Posterior cingulate gyrus (tissue), 11 donors: ENCODE results near the gene DDX17.

Experiments used
- DNase-seq, 10 donors: peaks; one replicate each; pipeline versions ENCODE4 v3.0.0 to v3.0.0-alpha.2; 2020 to 2021; ENCODE audit warnings: mixed read lengths in 3 of 10
- intact Hi-C: fragments of 100-400 bp; cut with DNase I; formaldehyde crosslinking; loops from one replicate; pipeline ENCODE4 v1.15.1; 2023

The DDX17 gene

DNA sequence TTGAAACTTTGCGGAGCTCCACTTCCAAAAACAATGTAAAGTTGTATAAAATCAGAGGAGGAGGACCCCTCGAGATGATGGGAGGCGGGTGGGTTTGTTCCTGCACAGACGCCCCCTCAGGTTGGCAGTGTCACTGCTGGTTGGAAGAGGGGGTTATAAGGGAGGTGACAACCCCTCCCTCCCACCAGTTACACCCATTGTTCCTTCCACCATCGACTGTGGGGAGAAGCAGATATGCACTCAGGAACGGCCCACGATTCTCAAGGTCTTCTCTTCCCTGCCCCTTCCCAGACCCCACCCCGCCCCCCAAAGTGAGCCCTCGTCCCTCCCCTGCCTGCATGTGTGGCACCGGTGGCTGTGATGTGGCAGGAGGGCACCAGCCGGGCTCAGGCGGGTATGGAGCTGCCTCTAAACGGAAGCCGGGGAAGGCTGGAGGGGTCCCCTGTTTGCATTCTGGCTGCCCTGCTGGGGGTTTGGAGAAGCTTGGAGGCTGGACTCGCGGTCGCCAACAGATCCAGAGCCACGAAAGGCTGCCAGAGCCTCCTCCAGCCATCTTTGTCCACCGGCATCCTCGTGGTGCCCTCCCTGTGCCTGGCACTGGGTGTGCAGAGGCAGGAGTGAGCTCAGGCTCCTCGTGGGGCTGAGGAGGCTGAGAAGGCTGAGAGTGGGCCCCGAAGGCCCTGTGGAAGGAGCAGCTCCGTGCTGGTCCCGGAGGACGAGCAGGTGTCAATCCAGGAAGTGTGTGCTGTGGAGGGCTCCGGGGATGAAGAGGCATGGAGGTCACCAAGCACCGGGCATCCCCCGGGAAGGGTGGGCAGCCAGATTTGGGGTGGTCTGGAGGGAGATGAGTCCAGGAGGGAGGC lies 37.4 kb downstream of the DDX17 start:
- intact Hi-C loops: no loop called here
- peak in 2 of 10 donors; percentile 12 to 67 for DNase-seq

DNA sequence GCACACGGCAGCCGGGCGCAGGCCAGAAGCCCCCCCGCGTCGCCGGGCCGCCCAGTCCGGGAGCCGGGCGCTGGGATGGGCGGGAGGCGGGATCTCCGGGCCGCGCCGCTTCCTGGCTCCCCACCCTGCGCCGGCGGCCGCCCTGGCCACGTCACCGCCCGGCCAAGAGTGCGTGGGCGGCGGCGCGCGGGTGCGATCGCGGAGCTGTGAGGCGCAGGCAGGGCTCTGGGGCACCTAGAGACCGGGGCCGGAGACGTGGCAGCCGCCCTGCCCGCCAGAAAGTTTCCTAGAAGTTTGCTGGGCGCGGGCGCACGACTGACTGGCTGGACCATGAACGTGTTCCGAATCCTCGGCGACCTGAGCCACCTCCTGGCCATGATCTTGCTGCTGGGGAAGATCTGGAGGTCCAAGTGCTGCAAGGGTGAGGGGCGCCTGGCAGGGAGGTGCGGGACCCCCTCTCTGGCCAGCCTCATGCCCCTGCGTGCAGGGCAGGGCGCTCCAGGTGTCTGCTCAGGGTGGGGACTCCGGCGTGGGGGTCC lies 38.1 kb downstream of the DDX17 start, which contains the start of gene KDELR3:
TSS of gene KDELR3 (plus strand) at position 193 of the 539 bp plus-strand sequence. CDS start at position 331, 138 bp downstream.
- intact Hi-C loops: no loop called here

DNA sequence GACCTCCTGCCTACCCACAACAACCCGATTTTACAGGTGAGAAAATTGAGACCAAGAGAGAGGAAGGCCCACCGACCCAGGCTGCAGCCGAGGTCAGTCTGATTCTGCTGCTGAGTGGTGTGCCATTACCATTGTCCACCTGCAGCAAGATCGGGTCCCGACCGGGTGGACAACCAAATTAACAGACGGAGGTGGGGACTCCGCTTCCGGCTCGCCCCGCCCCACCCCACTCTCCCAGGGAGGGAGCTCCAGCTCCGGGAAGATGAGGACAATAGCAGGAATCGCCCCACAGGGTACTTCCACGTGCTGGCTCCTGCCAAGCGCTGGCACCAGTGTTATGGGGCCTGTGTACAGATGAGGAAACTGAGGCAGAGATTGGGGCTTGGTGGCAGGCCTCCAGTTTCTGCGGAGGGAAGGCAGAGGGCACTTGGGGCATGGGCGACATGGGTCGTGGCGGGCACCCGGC lies 38.6 kb downstream of the DDX17 start:
- intact Hi-C loops: no loop called here
- peak in 4 of 10 donors; percentile 13 to 76 (median 64) for DNase-seq

More for the DNA sequence above, 38.1 kb downstream of the DDX17 start, which contains the start of gene KDELR3:
- peak in 5 of 10 donors; percentile 11 to 79 (median 77) for DNase-seq

DNA sequence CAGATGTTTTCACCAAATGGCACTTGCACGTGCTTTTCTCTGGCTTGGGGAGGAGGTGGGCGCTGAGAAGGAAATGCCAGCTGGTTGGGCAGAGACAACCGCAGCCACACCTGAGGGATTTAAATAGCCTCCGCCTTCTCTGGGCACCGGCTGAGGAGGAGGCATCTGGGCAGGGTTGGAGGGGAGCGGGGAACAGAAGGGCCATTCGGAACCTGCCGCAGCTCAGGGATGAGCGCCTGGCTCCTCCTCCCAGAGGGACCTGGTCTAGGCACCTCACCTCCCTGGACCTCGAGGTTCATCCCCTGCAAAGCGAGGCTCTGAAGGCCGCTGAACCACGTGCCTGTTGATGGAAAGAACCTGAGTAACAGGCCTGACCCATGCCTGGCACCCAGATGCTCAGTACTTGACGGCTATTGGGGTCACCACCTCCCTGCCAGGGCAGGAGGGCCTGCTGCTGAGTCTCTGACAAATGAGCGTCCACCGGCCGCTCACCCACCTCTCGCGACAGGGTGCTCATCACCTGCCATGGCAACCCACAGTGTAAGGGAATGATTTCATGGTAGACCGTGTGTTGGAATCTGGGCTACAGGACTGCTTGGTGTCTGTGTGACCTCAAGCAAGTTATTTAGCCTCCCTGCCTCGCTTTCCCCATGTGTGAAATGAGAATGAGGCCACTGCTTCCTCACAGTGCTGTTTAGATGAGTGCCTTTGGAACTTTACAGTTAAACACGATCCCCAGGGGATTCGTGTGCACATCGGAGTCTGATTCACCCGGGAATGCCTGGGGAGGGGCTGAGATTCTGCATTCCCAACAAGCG lies 40.2 kb downstream of the DDX17 start:
- peak in 2 of 10 donors; percentile 73 to 80 for DNase-seq
- intact Hi-C loops: no loop called here

GRCh38 chr22:38464992-38465672 lies 41.0 kb downstream of the DDX17 start:
- intact Hi-C loops: no loop called here
- DNase-seq: peak in 2 of 10 donors; percentile 22 to 29

- DNase-seq: peak in 3 of 10 donors; percentile 54 to 73 (median 66)
- intact Hi-C loops: no loop called here
These were observed 42.9 kb downstream of the DDX17 start for GRCh38 chr22:38462960-38463784.

DNA sequence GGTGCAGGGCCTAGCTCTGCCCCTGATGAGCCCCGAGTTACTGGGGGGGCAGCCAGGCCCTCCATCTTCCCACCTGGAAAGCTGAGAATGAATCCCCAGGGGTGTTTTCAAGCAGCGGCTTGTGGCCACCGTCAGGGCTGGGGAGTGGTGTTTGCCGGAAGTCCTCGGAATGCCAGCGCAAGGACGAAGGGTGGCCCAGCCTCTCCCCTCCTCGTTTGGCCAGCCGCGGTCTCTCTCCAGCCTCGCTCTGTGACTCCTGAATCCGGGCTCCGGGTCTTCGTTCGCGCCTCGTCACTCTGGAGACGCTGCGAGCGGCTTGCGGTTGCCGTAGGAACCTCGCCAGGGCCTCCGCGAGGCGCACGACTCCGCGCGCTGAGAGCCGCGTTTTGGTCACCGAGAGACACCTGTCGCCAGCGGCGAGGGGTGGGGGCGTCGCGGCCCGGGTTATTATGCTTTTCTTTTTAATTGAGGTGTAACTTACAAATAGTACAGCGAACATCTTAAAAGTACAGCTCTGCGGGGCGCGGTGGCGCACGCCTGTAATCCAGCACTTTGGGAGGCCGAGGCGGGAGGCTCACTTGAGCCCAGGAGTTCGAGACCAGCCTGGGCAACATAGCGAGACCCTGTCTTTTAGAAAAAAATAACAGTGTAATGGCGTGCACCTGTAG lies 44.6 kb downstream of the DDX17 start:
- intact Hi-C loops: no loop called here
- peak; percentile 74 to 97 (median 86) for DNase-seq

GRCh38 chr22:38461057-38461413 lies 45.1 kb downstream of the DDX17 start:
- intact Hi-C loops: no loop called here
- DNase-seq: peak in 1 of 10 donors; percentile 68

- intact Hi-C loops: no loop called here
These were observed 45.7 kb downstream of the DDX17 start for GRCh38 chr22:38460426-38460840.

GRCh38 chr22:38456841-38457699 lies 49.0 kb downstream of the DDX17 start:
- DNase-seq: peak in 4 of 10 donors; percentile 59 to 88 (median 80)
- intact Hi-C loops: no loop called here

More at GRCh38 chr22:38460426-38460840, 45.7 kb downstream of the DDX17 start:
- DNase-seq: peak in 2 of 10 donors; percentile 52 to 62

DNA sequence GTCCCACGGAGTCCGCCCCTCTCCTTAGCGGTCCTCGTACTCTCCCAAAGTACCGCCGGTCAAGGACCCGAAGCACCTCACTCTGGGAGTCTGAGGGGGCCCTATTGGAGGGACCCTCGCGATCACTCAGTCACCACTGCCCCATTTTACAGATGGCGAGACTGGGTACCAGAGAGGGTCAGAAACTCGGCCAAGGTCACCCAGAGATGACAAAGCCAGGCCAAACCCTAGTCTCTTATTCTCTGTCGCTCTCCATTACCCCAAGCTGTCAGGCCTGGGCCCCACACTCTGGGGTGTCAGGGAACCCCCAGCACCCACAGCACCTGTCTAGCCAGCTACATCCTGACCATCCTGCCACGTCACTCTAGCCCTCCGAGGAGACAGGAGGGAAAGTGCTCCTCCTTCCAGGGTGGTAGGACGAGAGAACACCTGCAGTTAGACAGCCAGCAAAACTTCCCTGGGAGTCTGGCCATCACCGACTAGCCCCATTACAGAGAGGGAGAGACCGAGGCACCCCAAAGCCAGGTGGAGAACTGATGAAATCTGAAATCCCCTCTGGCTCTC lies 49.8 kb downstream of the DDX17 start:
- intact Hi-C loops: no loop called here
- DNase-seq: no peak

DNA sequence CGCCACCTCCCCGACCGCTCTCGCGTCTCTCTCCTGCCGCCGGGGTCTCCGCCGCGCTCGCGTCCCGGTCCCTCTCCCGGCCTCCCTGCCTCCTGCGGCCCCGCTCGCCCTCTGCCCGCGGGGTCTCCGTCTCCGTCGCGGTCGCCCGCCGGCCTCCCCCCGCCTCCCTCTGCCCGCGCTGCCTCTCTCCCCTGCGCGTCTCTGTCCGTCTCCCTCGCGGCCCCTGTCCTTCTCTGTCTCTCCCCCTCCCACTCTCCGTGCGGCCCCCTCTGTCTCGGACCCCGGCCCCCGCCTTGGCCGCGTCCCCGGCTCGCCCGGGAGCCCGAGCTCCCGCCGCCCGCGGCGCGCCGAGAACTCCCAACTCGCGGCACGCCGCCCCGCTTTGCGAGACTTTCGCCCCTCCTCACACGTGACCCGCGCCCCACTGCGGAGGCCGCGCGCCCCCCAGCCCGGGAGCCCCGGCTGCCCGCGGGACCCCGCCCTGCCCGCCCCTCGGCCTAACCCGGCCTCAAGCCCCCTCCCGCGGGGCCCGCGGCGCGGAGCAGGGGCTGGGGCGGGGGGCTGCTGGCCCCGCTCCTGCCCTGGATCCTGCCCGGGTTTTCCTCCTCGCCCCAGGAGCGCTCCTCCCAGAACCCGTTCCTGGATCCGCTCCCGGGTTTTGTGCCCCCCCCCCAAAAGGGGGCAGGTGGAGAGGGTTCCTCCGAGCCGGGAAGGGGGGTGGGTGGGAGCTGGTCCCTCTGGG lies 50.4 kb downstream of the DDX17 start:
- DNase-seq: peak in 4 of 10 donors; percentile 56 to 88 (median 75)
- intact Hi-C loops: no loop called here

DNA sequence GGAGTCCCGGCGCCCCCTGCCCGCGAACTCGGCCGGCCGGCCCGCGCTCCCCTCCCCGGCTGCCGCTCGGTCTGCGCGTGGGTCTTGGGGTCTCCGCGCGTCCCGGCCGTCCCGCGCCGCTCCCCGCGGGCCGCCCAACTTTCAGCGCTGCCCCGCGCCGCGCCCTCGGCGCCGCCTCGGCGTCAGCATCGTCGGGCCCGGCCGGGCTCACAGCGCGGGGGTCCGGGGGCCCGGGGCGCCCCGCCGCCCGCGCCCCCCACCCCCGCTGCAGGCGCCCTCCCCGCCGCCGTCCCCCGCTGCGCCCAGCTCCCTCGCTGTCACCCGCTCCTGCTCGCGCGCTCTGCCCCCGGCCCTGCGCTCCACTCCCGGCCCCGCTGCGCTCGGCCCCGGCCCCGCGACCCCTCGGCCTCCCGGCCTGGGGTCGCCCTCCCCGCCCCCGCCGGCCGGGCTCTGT lies 51.0 kb downstream of the DDX17 start, which contains the start of gene KCNJ4:
TSS of gene KCNJ4 (minus strand) at position 124 of the 454 bp plus-strand sequence. CDS start 27,067 bp downstream, outside the sequence.
- intact Hi-C loops: no loop called here
- no peak for DNase-seq

- DNase-seq: peak in 1 of 10 donors; percentile 84
- intact Hi-C loops: no loop called here
These were observed 51.6 kb downstream of the DDX17 start for GRCh38 chr22:38454353-38455075.

DNA sequence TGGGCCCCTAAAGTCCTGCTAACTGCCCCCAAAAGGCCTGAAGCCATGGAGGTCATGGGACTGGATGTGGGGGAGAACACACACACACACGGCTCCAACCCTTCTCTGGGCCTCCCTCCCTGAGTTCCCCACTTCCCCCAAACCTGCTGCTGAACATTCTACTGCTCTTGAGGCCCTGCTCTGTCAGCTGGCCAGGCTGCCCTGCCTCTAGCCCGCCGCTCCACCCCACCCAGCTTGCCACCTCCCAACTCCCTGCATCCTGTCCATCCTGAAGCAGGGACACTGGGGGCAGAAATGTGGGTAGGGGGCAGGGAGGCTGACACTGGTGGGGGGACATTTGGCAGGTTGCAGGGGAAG lies 52.1 kb downstream of the DDX17 start:
- intact Hi-C loops: no loop called here
- peak in 1 of 10 donors; percentile 72 for DNase-seq
